ENCODE measurements around the gene DCHS1.

DNA sequence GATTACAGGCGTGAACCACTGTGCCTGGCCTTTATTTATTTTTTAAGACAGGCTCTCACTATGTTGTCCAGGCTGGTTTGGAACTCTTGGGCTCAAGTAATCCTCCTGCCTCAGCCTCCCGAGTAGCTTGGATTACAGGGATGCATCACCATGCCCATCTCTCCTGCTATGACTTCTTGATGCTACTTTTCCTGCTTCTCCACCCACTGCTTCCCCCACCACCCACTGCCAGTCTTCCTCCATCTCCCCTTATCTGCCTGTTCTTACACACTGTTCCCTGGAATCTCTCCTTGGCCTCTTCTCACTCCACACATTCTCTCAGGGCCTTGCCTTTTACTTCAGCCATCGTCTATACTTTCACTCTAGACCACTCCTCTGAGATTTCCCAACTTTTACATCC lies 19.1 kb downstream of the DCHS1 start:
- no peak for TF ChIP-seq POLR2A (IDR thresholded peaks at IDR 0.05)
- TF ChIP-seq, protein P1, sequence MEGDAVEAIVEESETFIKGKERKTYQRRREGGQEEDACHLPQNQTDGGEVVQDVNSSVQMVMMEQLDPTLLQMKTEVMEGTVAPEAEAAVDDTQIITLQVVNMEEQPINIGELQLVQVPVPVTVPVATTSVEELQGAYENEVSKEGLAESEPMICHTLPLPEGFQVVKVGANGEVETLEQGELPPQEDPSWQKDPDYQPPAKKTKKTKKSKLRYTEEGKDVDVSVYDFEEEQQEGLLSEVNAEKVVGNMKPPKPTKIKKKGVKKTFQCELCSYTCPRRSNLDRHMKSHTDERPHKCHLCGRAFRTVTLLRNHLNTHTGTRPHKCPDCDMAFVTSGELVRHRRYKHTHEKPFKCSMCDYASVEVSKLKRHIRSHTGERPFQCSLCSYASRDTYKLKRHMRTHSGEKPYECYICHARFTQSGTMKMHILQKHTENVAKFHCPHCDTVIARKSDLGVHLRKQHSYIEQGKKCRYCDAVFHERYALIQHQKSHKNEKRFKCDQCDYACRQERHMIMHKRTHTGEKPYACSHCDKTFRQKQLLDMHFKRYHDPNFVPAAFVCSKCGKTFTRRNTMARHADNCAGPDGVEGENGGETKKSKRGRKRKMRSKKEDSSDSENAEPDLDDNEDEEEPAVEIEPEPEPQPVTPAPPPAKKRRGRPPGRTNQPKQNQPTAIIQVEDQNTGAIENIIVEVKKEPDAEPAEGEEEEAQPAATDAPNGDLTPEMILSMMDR (IDR thresholded peaks at IDR 0.05), result no peak
